Ovary (tissue), 1 donor: ENCODE results near the gene PPP1R1B.

Source experiments
- EP300 ChIP-seq: sonication (generic); formaldehyde crosslinking; IDR thresholded peaks from one replicate; pipeline ENCODE4 v1.6.1; 2017; ENCODE audit warnings: antibody characterized with exemption
- POLR2A ChIP-seq: fragments of 450-650 bp; IDR thresholded peaks from one replicate; pipeline ENCODE4 v1.6.1; 2017; ENCODE audit warnings: antibody characterized with exemption, mild to moderate bottlenecking, moderate library complexity

GRCh38 chr17:39618956-39619785 is 7.6 kb upstream of the PPP1R1B start:
- TF ChIP-seq EP300 = no peak
- no peak for TF ChIP-seq POLR2A
